HG03442 (cell line): Measurements from ENCODE around the gene MTHFD2.
"Not testable (repeated sequence)": the region's sequence is repeated elsewhere in the genome, so short reads cannot be mapped to it uniquely, and the experiment has no call there.

Experiments
- ATAC-seq: cut with Tn5 transposase; IDR thresholded peaks from one replicate; pipeline ENCODE4 v1.9.1; 2021; ENCODE audit warnings: mild to moderate bottlenecking, moderate library complexity; ENCODE audit not compliant: unreplicated experiment

Gene MTHFD2

GRCh38 chr2:74197049-74197448, 1.4 kb upstream of the MTHFD2 start:
- no peak for ATAC-seq

GRCh38 chr2:74198023-74198460, 373 bp upstream of the MTHFD2 start:
- ATAC-seq, result no peak

DNA sequence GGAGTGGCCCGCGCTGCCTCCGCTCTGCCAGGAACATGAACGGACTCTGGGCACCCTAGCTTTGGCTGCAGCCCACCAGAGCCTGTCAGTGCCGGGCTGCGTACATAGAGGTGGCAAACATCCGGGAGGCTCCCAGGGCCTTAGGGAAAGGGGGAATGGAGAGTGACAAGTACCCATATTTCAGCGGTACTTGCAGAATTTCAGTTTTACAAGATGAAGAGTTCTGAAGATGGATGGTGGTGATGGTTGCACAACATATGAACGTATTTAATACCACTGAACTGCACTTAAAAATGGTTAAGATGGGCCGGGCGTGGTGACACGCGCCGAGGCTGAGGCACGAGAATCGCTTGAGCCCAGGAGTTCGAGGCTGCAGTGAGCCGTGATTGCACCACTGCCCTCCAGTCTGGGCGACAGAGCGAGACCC, 873 bp downstream of the MTHFD2 start:
- no peak for ATAC-seq

DNA sequence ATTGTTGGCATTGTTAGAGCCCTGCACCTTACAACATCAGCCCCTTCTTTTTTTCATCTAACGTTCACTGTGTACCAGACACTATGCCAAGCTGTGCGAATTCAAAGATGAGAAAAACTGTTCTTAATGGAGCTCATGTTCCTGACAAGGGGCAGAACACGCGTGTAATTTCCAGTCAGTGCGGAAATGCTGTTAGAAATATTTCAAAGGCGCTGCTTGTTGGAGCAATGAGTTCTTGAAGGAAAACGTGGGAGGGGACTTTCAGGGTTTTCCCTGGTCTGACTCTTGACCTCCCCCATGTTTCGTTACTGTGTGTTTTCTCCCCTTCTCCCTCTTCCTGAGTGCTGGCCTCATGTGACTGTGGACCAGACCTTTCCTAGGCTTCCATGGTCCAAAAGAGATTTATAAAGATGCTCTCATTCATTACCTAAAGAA, 1.5 kb downstream of the MTHFD2 start:
- ATAC-seq, result no peak

DNA sequence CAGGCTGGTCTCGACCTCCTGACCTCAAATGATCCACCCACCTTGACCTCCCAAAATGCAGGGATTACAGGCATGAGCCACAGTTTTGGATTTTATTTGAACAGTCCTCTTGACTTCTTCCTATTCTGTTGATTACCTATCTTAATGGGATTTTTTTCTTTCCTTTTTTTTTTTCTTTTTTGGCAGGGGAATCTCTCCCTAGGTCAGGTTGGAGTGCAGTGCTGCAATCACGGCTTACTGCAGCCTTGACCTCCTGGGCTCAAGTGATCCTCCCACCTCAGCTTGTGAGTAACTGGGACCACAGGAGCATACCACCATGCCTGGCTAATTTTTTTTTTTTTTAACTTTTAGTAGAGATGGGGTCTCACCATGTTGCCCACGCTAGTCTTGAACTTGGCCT, 2.8 kb downstream of the MTHFD2 start:
- no peak for ATAC-seq

- no peak for ATAC-seq
Measured at GRCh38 chr2:74201596-74201995, 3.2 kb downstream of the MTHFD2 start.

- ATAC-seq, result no peak
Measured at GRCh38 chr2:74204436-74204835, 6.0 kb downstream of the MTHFD2 start.

- no peak for ATAC-seq
Measured at GRCh38 chr2:74205113-74205512, 6.7 kb downstream of the MTHFD2 start.

DNA sequence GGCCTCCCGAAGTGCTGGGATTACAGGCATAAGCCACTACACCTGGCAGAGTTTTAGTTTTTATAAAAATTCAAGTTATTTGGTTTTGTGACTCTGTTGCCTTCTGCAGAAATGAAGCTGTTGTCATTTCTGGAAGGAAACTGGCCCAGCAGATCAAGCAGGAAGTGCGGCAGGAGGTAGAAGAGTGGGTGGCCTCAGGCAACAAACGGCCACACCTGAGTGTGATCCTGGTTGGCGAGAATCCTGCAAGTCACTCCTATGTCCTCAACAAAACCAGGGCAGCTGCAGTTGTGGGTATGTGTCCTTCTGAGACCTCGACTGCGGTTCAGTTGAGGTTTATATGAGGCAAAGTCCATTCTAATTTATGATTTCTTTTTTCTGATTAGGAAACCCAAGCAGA, 7.2 kb downstream of the MTHFD2 start:
- ATAC-seq, result no peak

DNA sequence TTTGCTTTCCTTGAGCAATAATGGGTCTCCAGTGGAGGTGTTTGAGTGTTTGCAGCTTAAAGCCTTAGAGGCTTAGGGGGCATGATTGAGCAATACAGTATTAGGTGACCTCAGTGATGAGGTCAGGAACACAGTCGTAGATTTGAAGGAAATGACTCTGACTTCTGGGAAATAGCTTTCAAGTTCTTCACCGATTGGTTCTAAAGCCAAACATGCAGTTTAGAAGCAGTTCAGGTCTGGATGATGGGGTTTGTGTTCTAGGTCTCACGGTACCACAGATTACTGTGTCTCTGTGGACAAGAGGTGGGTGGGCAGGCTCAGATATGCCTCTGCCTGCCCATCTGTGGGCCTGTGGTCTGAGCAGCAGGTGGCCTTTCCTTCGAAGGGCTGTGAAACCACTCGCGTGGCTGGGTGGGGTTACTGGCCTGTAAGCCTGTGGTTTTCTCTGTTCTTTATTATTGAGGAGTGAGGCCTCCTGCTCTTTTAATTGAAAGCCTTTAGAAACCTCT, 7.8 kb downstream of the MTHFD2 start:
- peak; percentile 78 for ATAC-seq

- no peak for ATAC-seq
Measured at GRCh38 chr2:74212702-74213410, 14.4 kb downstream of the MTHFD2 start.

GRCh38 chr2:74215771-74216170, 17.4 kb downstream of the MTHFD2 start:
- not testable (repeated sequence) for ATAC-seq

GRCh38 chr2:74216642-74217041, 18.2 kb downstream of the MTHFD2 start:
- ATAC-seq, result no peak

DNA sequence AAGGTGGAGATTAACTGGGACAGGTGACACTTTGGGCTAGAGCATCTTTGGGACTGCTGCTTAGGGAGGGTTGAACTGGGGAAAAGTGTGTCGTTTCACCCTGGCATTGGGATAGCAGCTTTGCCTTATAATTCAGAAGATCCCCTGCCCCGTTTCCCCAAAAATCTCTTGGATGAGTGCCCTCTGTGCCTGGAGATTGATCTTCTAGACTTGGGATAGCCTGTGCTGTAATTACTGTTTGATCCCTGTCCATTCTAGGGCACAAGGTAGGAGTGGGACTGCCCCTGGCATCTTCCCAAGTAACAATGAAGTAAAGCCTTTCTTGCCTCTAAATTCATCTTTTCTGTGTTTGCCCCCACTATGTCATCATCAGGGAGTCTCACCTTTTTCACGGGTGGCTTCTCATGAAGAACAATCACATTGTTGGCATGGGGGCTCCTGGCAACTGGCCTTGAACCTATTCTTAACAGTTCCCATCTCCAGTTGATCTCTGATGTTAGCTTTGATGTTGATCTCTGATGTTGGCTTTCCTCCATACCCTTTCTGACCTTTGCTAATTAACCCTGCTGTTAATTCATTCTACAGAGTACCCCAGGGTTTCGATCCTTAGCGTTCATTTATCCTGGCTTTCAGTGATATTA, 21.6 kb downstream of the MTHFD2 start:
- no peak for ATAC-seq

DNA sequence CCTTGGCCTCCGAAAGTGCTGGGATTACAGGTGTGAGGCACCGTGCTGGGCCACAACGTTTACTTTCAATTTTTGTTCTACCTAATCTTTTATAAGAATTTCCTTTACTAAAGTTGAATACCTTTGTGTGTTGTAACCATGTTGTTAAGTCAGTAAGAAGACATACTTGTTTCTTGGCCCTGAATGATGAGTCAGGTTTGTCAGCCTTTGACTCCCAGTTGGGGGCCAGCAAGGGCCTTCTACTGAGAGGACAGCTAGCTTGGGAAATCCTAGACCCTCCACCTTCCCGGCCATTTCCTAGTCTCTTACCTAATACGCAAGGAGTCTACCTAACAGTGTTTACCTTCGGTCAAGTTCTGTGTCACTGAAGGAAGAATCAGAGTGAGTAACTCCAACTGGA, 22.7 kb downstream of the MTHFD2 start:
- ATAC-seq, result no peak

GRCh38 chr2:74221604-74222299, 23.3 kb downstream of the MTHFD2 start:
- ATAC-seq, result no peak

GRCh38 chr2:74222300-74222650, 23.9 kb downstream of the MTHFD2 start:
- ATAC-seq, result no peak

GRCh38 chr2:74223941-74224770, 25.7 kb downstream of the MTHFD2 start:
- ATAC-seq, result no peak

DNA sequence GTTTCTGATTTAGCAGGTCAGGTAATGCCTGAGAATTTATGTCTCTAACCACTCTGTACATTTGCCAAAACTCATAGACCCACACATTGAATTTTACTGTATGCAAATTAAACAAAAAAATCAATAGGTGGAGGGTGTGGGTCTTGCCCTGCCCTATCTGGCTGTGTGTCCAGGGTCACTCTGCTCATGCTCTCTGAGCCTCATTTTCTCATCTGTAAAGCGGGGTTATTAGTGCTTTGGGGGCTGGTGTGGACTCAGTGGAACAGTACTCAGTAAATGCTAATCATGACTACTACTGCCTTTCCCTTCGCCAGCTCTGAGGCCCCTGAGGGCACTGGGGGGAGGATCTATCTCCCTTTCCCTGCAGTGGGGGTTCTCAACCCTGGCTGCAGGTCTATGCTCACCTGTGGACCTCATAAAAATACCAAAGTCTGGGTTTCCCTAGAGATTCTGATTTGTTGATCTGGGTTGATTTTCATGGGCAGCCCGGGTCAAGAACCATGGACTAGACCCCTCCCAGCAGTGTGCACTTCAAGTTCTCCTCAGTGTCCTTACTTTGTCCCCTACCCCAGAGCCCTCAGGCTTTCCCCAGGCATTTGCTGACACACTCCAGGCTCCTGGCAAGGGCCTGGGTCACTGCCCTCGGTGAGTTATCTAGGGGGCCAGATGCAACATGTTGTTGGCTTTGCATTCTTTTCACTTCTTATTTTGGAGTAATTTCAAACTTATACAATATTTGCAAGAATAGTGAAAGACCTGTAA, 27.5 kb downstream of the MTHFD2 start:
- no peak for ATAC-seq

GRCh38 chr2:74226648-74227213, 28.3 kb downstream of the MTHFD2 start:
- no peak for ATAC-seq
